ENCODE results near the gene PRKG2. TPM values are rescaled to one million over a fixed set of nuclear protein-coding genes. Genes with fewer than 3 reads are reported as not detected.
"Not testable (repeated sequence)": the region's sequence is repeated elsewhere in the genome, so short reads cannot be mapped to it uniquely, and the experiment has no call there.

PRKG2 gene
- total RNA-seq, 4 donors from 2014 or later: 0.20 TPM; not detected in 3

- Histone ChIP-seq H3K4me3 (no peak overlapping the region), H3K9me3 (no peaks in the 10 kb centered on the region), H3K27me3 (no peaks in the 10 kb centered on the region), H3K4me1 (no peaks in the 10 kb centered on the region), H3K36me3 (no peaks in the 10 kb centered on the region), H3K27ac (no peak overlapping the region)
- intact Hi-C loops (cut with DNase I; ENCODE audit: low total_unique reads) (no loop called here), in situ Hi-C loops (cut with MboI; ENCODE audit: low sequenced_read_pairs in 4 of 4) (no loop called here)
- TF ChIP-seq CTCF (IDR thresholded peaks at IDR 0.05 in 4 of 5, conservative IDR thresholded peaks at IDR 0.05 in 1 of 5) (no peak), POLR2A (IDR thresholded peaks at IDR 0.05) (no peak)
- ATAC-seq: no peak
- DNase-seq: no peak
Observed at GRCh38 chr4:81165861-81166430, 49.1 kb downstream of the PRKG2 start.

- TF ChIP-seq CTCF (IDR thresholded peaks at IDR 0.05 in 4 of 5, conservative IDR thresholded peaks at IDR 0.05 in 1 of 5) (no peak), POLR2A (IDR thresholded peaks at IDR 0.05) (no peak)
- no peak overlapping the region for H3K27ac ChIP-seq
- H3K27me3 ChIP-seq: no peaks in the 10 kb centered on the region
- H3K4me1 ChIP-seq: no peaks in the 10 kb centered on the region
- no peaks in the 10 kb centered on the region for H3K9me3 ChIP-seq
- DNase-seq (no peak), ATAC-seq (no peak)
- H3K4me3 ChIP-seq: no peak overlapping the region
- intact Hi-C loops (cut with DNase I; ENCODE audit: low total_unique reads) (no loop called here), in situ Hi-C loops (cut with MboI; ENCODE audit: low sequenced_read_pairs in 4 of 4) (no loop called here)
- H3K36me3 ChIP-seq: no peaks in the 10 kb centered on the region
Observed at GRCh38 chr4:81164623-81165416, 50.2 kb downstream of the PRKG2 start.

- no peak for TF ChIP-seq CTCF (IDR thresholded peaks at IDR 0.05 in 4 of 5, conservative IDR thresholded peaks at IDR 0.05 in 1 of 5)
- no peak for TF ChIP-seq POLR2A (IDR thresholded peaks at IDR 0.05)
Observed at GRCh38 chr4:81164126-81164525, 50.9 kb downstream of the PRKG2 start.

GRCh38 chr4:81162752-81163458 lies 52.1 kb downstream of the PRKG2 start:
- intact Hi-C loops (cut with DNase I; ENCODE audit: low total_unique reads): no loop called here
- ATAC-seq: no peak
- in situ Hi-C loops (cut with MboI; ENCODE audit: low sequenced_read_pairs in 4 of 4): no loop called here
- DNase-seq: no peak
- TF ChIP-seq POLR2A (IDR thresholded peaks at IDR 0.05) (no peak), CTCF (IDR thresholded peaks at IDR 0.05 in 4 of 5, conservative IDR thresholded peaks at IDR 0.05 in 1 of 5) (no peak)
- no peak overlapping the region for H3K27ac ChIP-seq
- H3K9me3 ChIP-seq: no peaks in the 10 kb centered on the region
- H3K4me1 ChIP-seq: no peaks in the 10 kb centered on the region
- no peaks in the 10 kb centered on the region for H3K36me3 ChIP-seq
- no peak overlapping the region for H3K4me3 ChIP-seq
- no peaks in the 10 kb centered on the region for H3K27me3 ChIP-seq

More at GRCh38 chr4:81164126-81164525, 50.9 kb downstream of the PRKG2 start:
- no peaks in the 10 kb centered on the region for H3K27me3 ChIP-seq
- no peak overlapping the region for H3K4me3 ChIP-seq
- DNase-seq (no peak), ATAC-seq (no peak)
- in situ Hi-C loops (cut with MboI; ENCODE audit: low sequenced_read_pairs in 4 of 4): no loop called here
- intact Hi-C loops (cut with DNase I; ENCODE audit: low total_unique reads): no loop called here
- H3K4me1 ChIP-seq: no peaks in the 10 kb centered on the region
- no peaks in the 10 kb centered on the region for H3K9me3 ChIP-seq
- no peaks in the 10 kb centered on the region for H3K36me3 ChIP-seq
- no peak overlapping the region for H3K27ac ChIP-seq

GRCh38 chr4:81153714-81154323 lies 61.2 kb downstream of the PRKG2 start:
- H3K36me3 ChIP-seq; H3K4me3 ChIP-seq; H3K9me3 ChIP-seq; H3K4me1 ChIP-seq; intact Hi-C loops (cut with DNase I; ENCODE audit: low total_unique reads); DNase-seq; H3K27ac ChIP-seq; in situ Hi-C loops (cut with MboI; ENCODE audit: low sequenced_read_pairs in 4 of 4); ATAC-seq; H3K27me3 ChIP-seq: not testable (repeated sequence)
